ENCODE results near the gene IRF3. TPM values are rescaled to one million over a fixed set of nuclear protein-coding genes. Genes with fewer than 3 reads are reported as not detected.

The IRF3 gene
- polyA plus RNA-seq, 1 donor (not counting 4 experiments of a cell fraction or from before 2014, with no cell fraction given) = 50.4 TPM

DNA sequence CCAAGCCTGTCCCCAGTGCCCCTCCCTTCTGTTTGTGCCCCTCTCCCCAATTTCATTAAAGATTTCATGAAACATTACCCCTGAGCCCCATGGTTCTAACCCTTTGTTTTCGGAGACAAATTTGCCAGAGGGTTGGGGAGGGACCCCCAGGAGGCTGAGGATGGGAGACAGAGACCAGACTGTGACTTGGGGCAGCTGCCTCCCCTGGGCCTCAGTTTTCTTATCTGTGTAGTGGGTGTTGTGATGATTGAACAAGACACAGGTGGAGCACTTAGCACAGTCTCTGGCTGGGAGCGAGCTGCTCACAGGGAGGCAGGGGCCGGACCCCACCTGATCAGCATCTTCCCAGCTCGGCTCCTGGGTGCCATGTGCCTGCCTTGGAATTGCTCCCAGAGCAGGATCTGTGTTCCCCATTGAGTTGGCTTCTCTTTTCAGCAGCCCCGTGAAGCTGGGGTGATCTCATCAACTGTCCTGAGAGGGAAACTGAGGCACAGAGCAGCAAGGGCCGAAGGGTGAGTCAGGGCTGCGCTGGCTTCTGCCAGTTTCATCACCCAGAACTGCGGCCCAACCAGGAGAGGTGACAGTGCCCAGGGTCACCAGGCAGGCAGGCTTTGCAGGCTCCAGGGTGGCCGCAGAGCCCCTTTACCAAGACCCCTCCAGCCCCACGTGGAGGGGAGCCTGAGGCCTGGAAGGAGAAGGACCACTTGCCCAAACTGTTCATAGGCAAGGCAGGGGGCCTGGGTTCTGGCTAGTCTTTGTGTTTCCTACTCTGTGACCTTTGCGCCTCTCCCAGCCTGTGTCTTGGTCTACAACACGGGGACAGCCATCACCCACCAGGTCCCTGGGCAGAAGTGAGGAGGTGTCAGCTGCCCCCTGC lies 6.9 kb downstream of the IRF3 start:
- H3K4me1 ChIP-seq (ENCODE audit: control insufficient read depth, extremely low read depth, insufficient read depth, low read length) = peaks cover 7% of the 10 kb centered on the region
- no peaks in the 10 kb centered on the region for H3K9me3 ChIP-seq (ENCODE audit: control insufficient read depth, low read depth, low read length)
- DNase-seq (ENCODE audit: low read depth, low spot score) (no peak), FAIRE-seq (no peak)
- TF ChIP-seq, protein P1, sequence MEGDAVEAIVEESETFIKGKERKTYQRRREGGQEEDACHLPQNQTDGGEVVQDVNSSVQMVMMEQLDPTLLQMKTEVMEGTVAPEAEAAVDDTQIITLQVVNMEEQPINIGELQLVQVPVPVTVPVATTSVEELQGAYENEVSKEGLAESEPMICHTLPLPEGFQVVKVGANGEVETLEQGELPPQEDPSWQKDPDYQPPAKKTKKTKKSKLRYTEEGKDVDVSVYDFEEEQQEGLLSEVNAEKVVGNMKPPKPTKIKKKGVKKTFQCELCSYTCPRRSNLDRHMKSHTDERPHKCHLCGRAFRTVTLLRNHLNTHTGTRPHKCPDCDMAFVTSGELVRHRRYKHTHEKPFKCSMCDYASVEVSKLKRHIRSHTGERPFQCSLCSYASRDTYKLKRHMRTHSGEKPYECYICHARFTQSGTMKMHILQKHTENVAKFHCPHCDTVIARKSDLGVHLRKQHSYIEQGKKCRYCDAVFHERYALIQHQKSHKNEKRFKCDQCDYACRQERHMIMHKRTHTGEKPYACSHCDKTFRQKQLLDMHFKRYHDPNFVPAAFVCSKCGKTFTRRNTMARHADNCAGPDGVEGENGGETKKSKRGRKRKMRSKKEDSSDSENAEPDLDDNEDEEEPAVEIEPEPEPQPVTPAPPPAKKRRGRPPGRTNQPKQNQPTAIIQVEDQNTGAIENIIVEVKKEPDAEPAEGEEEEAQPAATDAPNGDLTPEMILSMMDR (optimal IDR thresholded peaks at IDR 0.05 in 1 of 3, IDR thresholded peaks at IDR 0.05 in 1 of 3, conservative IDR thresholded peaks at IDR 0.05 in 1 of 3; ENCODE audit: extremely low read depth in 1 of 3, insufficient read depth in 2 of 3, low read length in 3 of 3) = no peak
- TF ChIP-seq EZH2 (IDR thresholded peaks at IDR 0.05; ENCODE audit: low read length) = no peak
- no peak overlapping the region for H3K27ac ChIP-seq (ENCODE audit: control insufficient read depth, insufficient read depth, low read length)
- dilution Hi-C loops (cut with MboI; ENCODE audit: extremely low pct_ligation_motif_present, low sequenced_read_pairs) = no loop called here
- H4K20me1 ChIP-seq (ENCODE audit: control insufficient read depth, extremely low read depth, insufficient read depth, low read length) = peaks cover 9% of the 10 kb centered on the region
- peaks cover 50 to 53% of the 10 kb centered on the region in 2 experiments for H3K36me3 ChIP-seq (ENCODE audit: control insufficient read depth in 2 of 2, extremely low read depth in 1 of 2, insufficient read depth in 2 of 2, low read length in 2 of 2)
- no peak overlapping the region for H3K4me3 ChIP-seq (ENCODE audit: control insufficient read depth in 2 of 3, extremely low read depth in 1 of 3, insufficient read depth in 2 of 3, low read depth in 1 of 3, low read length in 3 of 3)
- H3K79me2 ChIP-seq (ENCODE audit: control insufficient read depth, insufficient read depth, low read length) = peaks cover 18% of the 10 kb centered on the region
- H3K9ac ChIP-seq (ENCODE audit: control insufficient read depth, extremely low read depth, insufficient read depth, low read length) = no peak overlapping the region
- no peak overlapping the region for H3K4me2 ChIP-seq (ENCODE audit: control insufficient read depth, extremely low read depth, insufficient read depth, low read depth, low read length)
- no peak overlapping the region for H2AFZ ChIP-seq (ENCODE audit: control insufficient read depth, low read length)
- H3K9me1 ChIP-seq (ENCODE audit: control insufficient read depth, extremely low read depth, insufficient read depth, low read length) = no peaks in the 10 kb centered on the region
- H3K27me3 ChIP-seq (ENCODE audit: control insufficient read depth, extremely low read depth, insufficient read depth, low read length) = no peaks in the 10 kb centered on the region

DNA sequence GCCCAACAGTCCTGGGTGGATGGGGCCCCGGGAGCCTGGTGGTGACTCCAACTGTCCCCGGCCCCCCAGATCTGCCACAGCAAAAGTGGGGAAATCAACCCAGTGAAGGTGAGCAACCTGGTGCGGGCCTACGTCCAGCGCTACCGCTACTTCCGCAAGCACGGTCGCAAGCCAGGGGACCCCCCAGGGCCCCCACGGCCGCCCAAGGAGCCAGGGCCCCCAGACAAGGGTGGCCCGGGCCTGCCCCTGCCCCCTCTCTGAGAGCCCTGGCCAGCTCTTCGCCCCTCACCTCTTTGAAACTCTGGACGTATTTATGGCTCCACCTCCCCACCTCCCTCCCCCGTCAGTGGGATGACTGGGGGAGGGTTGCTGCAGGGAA lies 7.5 kb downstream of the IRF3 start:
- Histone ChIP-seq H3K27ac (ENCODE audit: control insufficient read depth, insufficient read depth, low read length) (no peak overlapping the region), H3K9me3 (ENCODE audit: control insufficient read depth, low read depth, low read length) (no peaks in the 10 kb centered on the region), H3K4me1 (ENCODE audit: control insufficient read depth, extremely low read depth, insufficient read depth, low read length) (peaks cover 1% of the 10 kb centered on the region), H3K27me3 (ENCODE audit: control insufficient read depth, extremely low read depth, insufficient read depth, low read length) (no peaks in the 10 kb centered on the region), H3K4me3 (ENCODE audit: control insufficient read depth in 2 of 3, extremely low read depth in 1 of 3, insufficient read depth in 2 of 3, low read depth in 1 of 3, low read length in 3 of 3) (no peak overlapping the region), H3K9ac (ENCODE audit: control insufficient read depth, extremely low read depth, insufficient read depth, low read length) (no peak overlapping the region), H3K79me2 (ENCODE audit: control insufficient read depth, insufficient read depth, low read length) (peaks cover 17% of the 10 kb centered on the region), H3K36me3 (ENCODE audit: control insufficient read depth in 2 of 2, extremely low read depth in 1 of 2, insufficient read depth in 2 of 2, low read length in 2 of 2) (peaks cover 53 to 55% of the 10 kb centered on the region in 2 experiments), H2AFZ (ENCODE audit: control insufficient read depth, low read length) (no peak overlapping the region), H3K4me2 (ENCODE audit: control insufficient read depth, extremely low read depth, insufficient read depth, low read depth, low read length) (no peak overlapping the region), H4K20me1 (ENCODE audit: control insufficient read depth, extremely low read depth, insufficient read depth, low read length) (peaks cover 4% of the 10 kb centered on the region), H3K9me1 (ENCODE audit: control insufficient read depth, extremely low read depth, insufficient read depth, low read length) (no peaks in the 10 kb centered on the region)
- FAIRE-seq (no peak), DNase-seq (ENCODE audit: low read depth, low spot score) (no peak)
- dilution Hi-C loops (cut with MboI; ENCODE audit: extremely low pct_ligation_motif_present, low sequenced_read_pairs) = no loop called here
- TF ChIP-seq EZH2 (IDR thresholded peaks at IDR 0.05; ENCODE audit: low read length) = no peak

Data from keratinocyte (primary cell).